HepG2 (cell line): Measurements from ENCODE around the gene DIP2C. TPM values are rescaled to one million over a fixed set of nuclear protein-coding genes. Genes with fewer than 3 reads are reported as not detected.
A peak's percentile ranks its signal among the peaks of the same experiment; 100 is the strongest.

Experiments used
- CSRNP2 ChIP-seq: sonication (generic); formaldehyde crosslinking; conservative IDR thresholded peaks from 2 replicates; pipeline ENCODE4 v1.8.0; 2022; ENCODE audit warnings: low read depth, missing genetic modification reagents
- NFRKB ChIP-seq: fragments of 450-650 bp; IDR thresholded peaks from 2 replicates; pipeline ENCODE4 v1.6.1; 2017
- PLSCR1 ChIP-seq: sonication (generic); formaldehyde crosslinking; IDR thresholded peaks from 2 replicates; pipeline ENCODE4 v1.5.0; 2020; ENCODE audit warnings: missing genetic modification reagents, mild to moderate bottlenecking, borderline replicate concordance
- RAD21 ChIP-seq: fragments of 450-650 bp; formaldehyde crosslinking; IDR thresholded peaks from 2 replicates; pipeline ENCODE4 v1.5.0; 2020; ENCODE audit warnings: mild to moderate bottlenecking
- REXO4 ChIP-seq: sonication (generic); formaldehyde crosslinking; IDR thresholded peaks from 2 replicates; pipeline ENCODE4 v1.8.0; 2022; ENCODE audit warnings: missing genetic modification reagents, mild to moderate bottlenecking, borderline replicate concordance
- TARDBP ChIP-seq: sonication (generic); formaldehyde crosslinking; IDR thresholded peaks from 2 replicates; pipeline ENCODE4 v1.8.0; 2022; ENCODE audit warnings: mild to moderate bottlenecking, missing genetic modification reagents
- ZNF24 ChIP-seq: fragments of 450-650 bp; IDR thresholded peaks from 2 replicates; pipeline ENCODE4 v1.6.1; 2017; ENCODE audit warnings: antibody characterized with exemption, mild to moderate bottlenecking
- ZNF543 ChIP-seq: sonication (generic); formaldehyde crosslinking; IDR thresholded peaks from 2 replicates; pipeline ENCODE4 v1.4.0; 2020; ENCODE audit warnings: mild to moderate bottlenecking, missing genetic modification reagents
- ZNF777 ChIP-seq: sonication (generic); formaldehyde crosslinking; IDR thresholded peaks from 2 replicates; pipeline ENCODE4 v1.4.0; 2020; ENCODE audit warnings: missing genetic modification reagents
- polyA plus RNA-seq, 8 experiments: library from polyadenylated mRNA; depleted of rRNA in 3 of 8; stranded (reverse) in 7 of 8; unstranded in 1 of 8; fragments of >200 nt; fragmentation: Illumina TruSeq in 4 of 8; extraction: Trizol in 4 of 8; gene quantifications; 2 replicates each; pipeline versions ENCODE4 v1.2.1 to v1.2.3, GENCODE V29; 2011 to 2016; ENCODE audit warnings: low read depth in 4 of 8, missing spikeins in 1 of 8, mixed read lengths in 1 of 8; ENCODE audit not compliant: insufficient read depth in 1 of 8
- total RNA-seq, 5 experiments: library from RNA; depleted of rRNA; stranded (reverse); fragments of >200 nt; fragmentation: Illumina TruSeq; extraction: Trizol; gene quantifications; 2 replicates each; pipeline ENCODE4 v1.2.3, GENCODE V29; 2016; ENCODE audit warnings: low read depth in 1 of 5
- TF ChIP-seq, protein P1 (sequence below): sonication (generic); formaldehyde crosslinking; IDR thresholded peaks from 2 replicates; pipeline ENCODE4 v1.9.0; 2021; ENCODE audit warnings: mild to moderate bottlenecking, missing genetic modification reagents
- TF ChIP-seq, protein P2 (sequence below): IDR thresholded peaks from 2 replicates; pipeline ENCODE4 v1.6.1; 2016; ENCODE audit warnings: low read depth, missing genetic modification reagents, missing compliant biosample characterization
- TF ChIP-seq, protein P3 (sequence below): sonication (generic); formaldehyde crosslinking; IDR thresholded peaks from 2 replicates; pipeline ENCODE4 v1.4.0; 2020; ENCODE audit warnings: missing genetic modification reagents

DIP2C gene
- total and polyA plus RNA-seq, 2 of the 13 experiments (the other 11 are each of a cell fraction or from before 2014, with no cell fraction given): 2.2 to 2.7 TPM

- TF ChIP-seq PLSCR1 (no peak), CSRNP2 (CRISPR knock-in tag) (no peak), REXO4 (CRISPR knock-in tag) (no peak), ZNF24 (no peak), ZNF543 (CRISPR knock-in tag) (no peak), RAD21 (CRISPR knock-in tag) (peak; percentile 92), NFRKB (no peak), ZNF777 (CRISPR knock-in tag) (no peak), TARDBP (CRISPR knock-in tag) (0 out of 2 replicates have a peak, but pooled peaks have one; percentile 28)
- TF ChIP-seq, protein P1, sequence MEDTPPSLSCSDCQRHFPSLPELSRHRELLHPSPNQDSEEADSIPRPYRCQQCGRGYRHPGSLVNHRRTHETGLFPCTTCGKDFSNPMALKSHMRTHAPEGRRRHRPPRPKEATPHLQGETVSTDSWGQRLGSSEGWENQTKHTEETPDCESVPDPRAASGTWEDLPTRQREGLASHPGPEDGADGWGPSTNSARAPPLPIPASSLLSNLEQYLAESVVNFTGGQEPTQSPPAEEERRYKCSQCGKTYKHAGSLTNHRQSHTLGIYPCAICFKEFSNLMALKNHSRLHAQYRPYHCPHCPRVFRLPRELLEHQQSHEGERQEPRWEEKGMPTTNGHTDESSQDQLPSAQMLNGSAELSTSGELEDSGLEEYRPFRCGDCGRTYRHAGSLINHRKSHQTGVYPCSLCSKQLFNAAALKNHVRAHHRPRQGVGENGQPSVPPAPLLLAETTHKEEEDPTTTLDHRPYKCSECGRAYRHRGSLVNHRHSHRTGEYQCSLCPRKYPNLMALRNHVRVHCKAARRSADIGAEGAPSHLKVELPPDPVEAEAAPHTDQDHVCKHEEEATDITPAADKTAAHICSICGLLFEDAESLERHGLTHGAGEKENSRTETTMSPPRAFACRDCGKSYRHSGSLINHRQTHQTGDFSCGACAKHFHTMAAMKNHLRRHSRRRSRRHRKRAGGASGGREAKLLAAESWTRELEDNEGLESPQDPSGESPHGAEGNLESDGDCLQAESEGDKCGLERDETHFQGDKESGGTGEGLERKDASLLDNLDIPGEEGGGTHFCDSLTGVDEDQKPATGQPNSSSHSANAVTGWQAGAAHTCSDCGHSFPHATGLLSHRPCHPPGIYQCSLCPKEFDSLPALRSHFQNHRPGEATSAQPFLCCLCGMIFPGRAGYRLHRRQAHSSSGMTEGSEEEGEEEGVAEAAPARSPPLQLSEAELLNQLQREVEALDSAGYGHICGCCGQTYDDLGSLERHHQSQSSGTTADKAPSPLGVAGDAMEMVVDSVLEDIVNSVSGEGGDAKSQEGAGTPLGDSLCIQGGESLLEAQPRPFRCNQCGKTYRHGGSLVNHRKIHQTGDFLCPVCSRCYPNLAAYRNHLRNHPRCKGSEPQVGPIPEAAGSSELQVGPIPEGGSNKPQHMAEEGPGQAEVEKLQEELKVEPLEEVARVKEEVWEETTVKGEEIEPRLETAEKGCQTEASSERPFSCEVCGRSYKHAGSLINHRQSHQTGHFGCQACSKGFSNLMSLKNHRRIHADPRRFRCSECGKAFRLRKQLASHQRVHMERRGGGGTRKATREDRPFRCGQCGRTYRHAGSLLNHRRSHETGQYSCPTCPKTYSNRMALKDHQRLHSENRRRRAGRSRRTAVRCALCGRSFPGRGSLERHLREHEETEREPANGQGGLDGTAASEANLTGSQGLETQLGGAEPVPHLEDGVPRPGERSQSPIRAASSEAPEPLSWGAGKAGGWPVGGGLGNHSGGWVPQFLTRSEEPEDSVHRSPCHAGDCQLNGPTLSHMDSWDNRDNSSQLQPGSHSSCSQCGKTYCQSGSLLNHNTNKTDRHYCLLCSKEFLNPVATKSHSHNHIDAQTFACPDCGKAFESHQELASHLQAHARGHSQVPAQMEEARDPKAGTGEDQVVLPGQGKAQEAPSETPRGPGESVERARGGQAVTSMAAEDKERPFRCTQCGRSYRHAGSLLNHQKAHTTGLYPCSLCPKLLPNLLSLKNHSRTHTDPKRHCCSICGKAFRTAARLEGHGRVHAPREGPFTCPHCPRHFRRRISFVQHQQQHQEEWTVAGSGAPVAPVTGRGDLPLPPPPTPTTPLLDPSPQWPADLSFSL: no peak
- TF ChIP-seq, protein P2, sequence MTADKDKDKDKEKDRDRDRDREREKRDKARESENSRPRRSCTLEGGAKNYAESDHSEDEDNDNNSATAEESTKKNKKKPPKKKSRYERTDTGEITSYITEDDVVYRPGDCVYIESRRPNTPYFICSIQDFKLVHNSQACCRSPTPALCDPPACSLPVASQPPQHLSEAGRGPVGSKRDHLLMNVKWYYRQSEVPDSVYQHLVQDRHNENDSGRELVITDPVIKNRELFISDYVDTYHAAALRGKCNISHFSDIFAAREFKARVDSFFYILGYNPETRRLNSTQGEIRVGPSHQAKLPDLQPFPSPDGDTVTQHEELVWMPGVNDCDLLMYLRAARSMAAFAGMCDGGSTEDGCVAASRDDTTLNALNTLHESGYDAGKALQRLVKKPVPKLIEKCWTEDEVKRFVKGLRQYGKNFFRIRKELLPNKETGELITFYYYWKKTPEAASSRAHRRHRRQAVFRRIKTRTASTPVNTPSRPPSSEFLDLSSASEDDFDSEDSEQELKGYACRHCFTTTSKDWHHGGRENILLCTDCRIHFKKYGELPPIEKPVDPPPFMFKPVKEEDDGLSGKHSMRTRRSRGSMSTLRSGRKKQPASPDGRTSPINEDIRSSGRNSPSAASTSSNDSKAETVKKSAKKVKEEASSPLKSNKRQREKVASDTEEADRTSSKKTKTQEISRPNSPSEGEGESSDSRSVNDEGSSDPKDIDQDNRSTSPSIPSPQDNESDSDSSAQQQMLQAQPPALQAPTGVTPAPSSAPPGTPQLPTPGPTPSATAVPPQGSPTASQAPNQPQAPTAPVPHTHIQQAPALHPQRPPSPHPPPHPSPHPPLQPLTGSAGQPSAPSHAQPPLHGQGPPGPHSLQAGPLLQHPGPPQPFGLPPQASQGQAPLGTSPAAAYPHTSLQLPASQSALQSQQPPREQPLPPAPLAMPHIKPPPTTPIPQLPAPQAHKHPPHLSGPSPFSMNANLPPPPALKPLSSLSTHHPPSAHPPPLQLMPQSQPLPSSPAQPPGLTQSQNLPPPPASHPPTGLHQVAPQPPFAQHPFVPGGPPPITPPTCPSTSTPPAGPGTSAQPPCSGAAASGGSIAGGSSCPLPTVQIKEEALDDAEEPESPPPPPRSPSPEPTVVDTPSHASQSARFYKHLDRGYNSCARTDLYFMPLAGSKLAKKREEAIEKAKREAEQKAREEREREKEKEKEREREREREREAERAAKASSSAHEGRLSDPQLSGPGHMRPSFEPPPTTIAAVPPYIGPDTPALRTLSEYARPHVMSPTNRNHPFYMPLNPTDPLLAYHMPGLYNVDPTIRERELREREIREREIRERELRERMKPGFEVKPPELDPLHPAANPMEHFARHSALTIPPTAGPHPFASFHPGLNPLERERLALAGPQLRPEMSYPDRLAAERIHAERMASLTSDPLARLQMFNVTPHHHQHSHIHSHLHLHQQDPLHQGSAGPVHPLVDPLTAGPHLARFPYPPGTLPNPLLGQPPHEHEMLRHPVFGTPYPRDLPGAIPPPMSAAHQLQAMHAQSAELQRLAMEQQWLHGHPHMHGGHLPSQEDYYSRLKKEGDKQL: no peak
- TF ChIP-seq, protein P3, sequence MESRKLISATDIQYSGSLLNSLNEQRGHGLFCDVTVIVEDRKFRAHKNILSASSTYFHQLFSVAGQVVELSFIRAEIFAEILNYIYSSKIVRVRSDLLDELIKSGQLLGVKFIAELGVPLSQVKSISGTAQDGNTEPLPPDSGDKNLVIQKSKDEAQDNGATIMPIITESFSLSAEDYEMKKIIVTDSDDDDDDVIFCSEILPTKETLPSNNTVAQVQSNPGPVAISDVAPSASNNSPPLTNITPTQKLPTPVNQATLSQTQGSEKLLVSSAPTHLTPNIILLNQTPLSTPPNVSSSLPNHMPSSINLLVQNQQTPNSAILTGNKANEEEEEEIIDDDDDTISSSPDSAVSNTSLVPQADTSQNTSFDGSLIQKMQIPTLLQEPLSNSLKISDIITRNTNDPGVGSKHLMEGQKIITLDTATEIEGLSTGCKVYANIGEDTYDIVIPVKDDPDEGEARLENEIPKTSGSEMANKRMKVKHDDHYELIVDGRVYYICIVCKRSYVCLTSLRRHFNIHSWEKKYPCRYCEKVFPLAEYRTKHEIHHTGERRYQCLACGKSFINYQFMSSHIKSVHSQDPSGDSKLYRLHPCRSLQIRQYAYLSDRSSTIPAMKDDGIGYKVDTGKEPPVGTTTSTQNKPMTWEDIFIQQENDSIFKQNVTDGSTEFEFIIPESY (CRISPR knock-in tag): no peak
Observed at GRCh38 chr10:511101-511848, 178.2 kb downstream of the DIP2C start (continued).
